GM21528 (cell line): ENCODE measurements around the gene PPARGC1A.

Experiments
- ATAC-seq: cut with Tn5 transposase; IDR thresholded peaks from one replicate; pipeline ENCODE4 v1.9.1; 2021; ENCODE audit warnings: mild to moderate bottlenecking, moderate library complexity; ENCODE audit not compliant: unreplicated experiment, low FRiP score

Gene PPARGC1A

GRCh38 chr4:23889814-23890341 is at the start of gene PPARGC1A:
Gene PPARGC1A, minus strand, starts transcription at chr4:23890047. Its CDS starts 90 bp downstream, at chr4:23889957.
- no peak for ATAC-seq

- no peak for ATAC-seq
These were observed 48.9 kb upstream of the PPARGC1A start for GRCh38 chr4:23938796-23939195.

- no peak for ATAC-seq
These were observed 47.3 kb upstream of the PPARGC1A start for GRCh38 chr4:23937173-23937572.

- ATAC-seq, result no peak
These were observed 45.1 kb upstream of the PPARGC1A start for GRCh38 chr4:23934915-23935314.

- ATAC-seq, result no peak
These were observed 44.4 kb upstream of the PPARGC1A start for GRCh38 chr4:23934223-23934622.

GRCh38 chr4:23932901-23933308 is 43.1 kb upstream of the PPARGC1A start:
- ATAC-seq, result no peak

- no peak for ATAC-seq
These were observed 42.3 kb upstream of the PPARGC1A start for GRCh38 chr4:23932186-23932585.

- ATAC-seq, result no peak
These were observed 41.6 kb upstream of the PPARGC1A start for GRCh38 chr4:23931489-23931830.

GRCh38 chr4:23930750-23931488 is 41.1 kb upstream of the PPARGC1A start:
- no peak for ATAC-seq

- no peak for ATAC-seq
These were observed 39.4 kb upstream of the PPARGC1A start for GRCh38 chr4:23929248-23929647.

GRCh38 chr4:23924556-23924955 is 34.7 kb upstream of the PPARGC1A start:
- ATAC-seq, result no peak

GRCh38 chr4:23923840-23924239 is 34.0 kb upstream of the PPARGC1A start:
- ATAC-seq, result no peak

- no peak for ATAC-seq
These were observed 33.3 kb upstream of the PPARGC1A start for GRCh38 chr4:23923141-23923540.

- no peak for ATAC-seq
These were observed 32.8 kb upstream of the PPARGC1A start for GRCh38 chr4:23922541-23923111.

- ATAC-seq, result no peak
These were observed 32.2 kb upstream of the PPARGC1A start for GRCh38 chr4:23922013-23922412.

GRCh38 chr4:23921447-23921845 is 31.6 kb upstream of the PPARGC1A start:
- ATAC-seq, result no peak

- no peak for ATAC-seq
These were observed 31.0 kb upstream of the PPARGC1A start for GRCh38 chr4:23920716-23921446.

GRCh38 chr4:23920296-23920695 is 30.4 kb upstream of the PPARGC1A start:
- no peak for ATAC-seq

- no peak for ATAC-seq
These were observed 26.4 kb upstream of the PPARGC1A start for GRCh38 chr4:23916282-23916681.

GRCh38 chr4:23915459-23916132 is 25.7 kb upstream of the PPARGC1A start:
- no peak for ATAC-seq
